ENCODE results near the gene NEDD4L. TPM values are rescaled to one million over a fixed set of nuclear protein-coding genes. Genes with fewer than 3 reads are reported as not detected.

The NEDD4L gene
- total and polyA plus RNA-seq, 2 donors (not counting 1 experiment from before 2014, with no cell fraction given): 10.3 to 25.7 TPM

DNA sequence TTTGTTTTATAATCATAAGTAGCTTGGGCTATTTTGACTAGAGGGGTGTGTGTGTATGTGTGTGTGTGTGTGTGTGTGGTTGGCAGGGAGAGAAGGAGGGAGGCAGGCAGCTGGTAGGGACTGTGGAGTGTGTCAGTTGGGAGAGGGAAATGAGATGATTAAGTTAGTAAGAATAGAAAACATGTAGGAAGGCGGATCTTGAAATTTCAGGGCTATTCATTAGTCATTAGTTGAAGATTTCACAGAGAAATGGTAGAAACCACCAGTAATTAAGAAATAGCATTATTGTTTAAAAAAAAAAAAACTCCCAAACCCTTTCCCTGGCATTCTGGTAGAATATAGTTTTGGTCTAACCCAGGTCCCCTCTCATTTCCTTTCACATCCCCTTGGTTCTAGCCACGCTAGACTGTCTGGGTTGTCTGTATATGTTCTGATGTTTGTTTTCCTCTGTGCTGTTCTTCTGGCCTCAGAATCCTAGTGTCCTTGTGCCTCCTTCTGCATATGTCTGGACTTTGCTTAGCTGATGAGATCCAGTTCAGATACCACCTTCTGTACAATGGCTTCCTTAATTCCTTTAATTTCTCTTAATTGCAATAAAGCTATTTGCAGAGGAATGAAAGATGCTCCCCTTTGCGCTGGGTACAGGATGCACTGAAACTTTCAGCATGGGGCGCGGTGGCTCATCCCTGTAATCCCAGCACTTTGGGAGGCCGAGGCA is 161.6 kb downstream of the NEDD4L start:
- Mint-ChIP-seq H3K9me3 (ENCODE audit: insufficient read depth) (no peaks in the 10 kb centered on the region), H3K27me3 (no peaks in the 10 kb centered on the region), H3K4me3 (no peak overlapping the region), H3K4me1 (peaks cover 6% of the 10 kb centered on the region), H3K27ac (no peak overlapping the region)
- no peak overlapping the region for H3K4me3 ChIP-seq (ENCODE audit: control extremely low read depth in 1 of 5, extremely low read depth in 1 of 5, insufficient read depth in 1 of 5, low read depth in 2 of 5, low read length in 4 of 5)
- CTCF ChIA-PET: no interaction called here
- H3K27ac ChIP-seq (ENCODE audit: low read length in 2 of 2): no peak overlapping the region
- POLR2A ChIA-PET: no interaction called here
- no peaks in the 10 kb centered on the region for H4K20me1 ChIP-seq (ENCODE audit: control insufficient read depth, insufficient read depth, low read length, poor library complexity, severe bottlenecking)
- no peak for TF ChIP-seq EZH2 (IDR thresholded peaks at IDR 0.05; ENCODE audit: borderline replicate concordance, insufficient read depth, low read depth, low read length, poor library complexity, severe bottlenecking)
- TF ChIP-seq, protein P1, sequence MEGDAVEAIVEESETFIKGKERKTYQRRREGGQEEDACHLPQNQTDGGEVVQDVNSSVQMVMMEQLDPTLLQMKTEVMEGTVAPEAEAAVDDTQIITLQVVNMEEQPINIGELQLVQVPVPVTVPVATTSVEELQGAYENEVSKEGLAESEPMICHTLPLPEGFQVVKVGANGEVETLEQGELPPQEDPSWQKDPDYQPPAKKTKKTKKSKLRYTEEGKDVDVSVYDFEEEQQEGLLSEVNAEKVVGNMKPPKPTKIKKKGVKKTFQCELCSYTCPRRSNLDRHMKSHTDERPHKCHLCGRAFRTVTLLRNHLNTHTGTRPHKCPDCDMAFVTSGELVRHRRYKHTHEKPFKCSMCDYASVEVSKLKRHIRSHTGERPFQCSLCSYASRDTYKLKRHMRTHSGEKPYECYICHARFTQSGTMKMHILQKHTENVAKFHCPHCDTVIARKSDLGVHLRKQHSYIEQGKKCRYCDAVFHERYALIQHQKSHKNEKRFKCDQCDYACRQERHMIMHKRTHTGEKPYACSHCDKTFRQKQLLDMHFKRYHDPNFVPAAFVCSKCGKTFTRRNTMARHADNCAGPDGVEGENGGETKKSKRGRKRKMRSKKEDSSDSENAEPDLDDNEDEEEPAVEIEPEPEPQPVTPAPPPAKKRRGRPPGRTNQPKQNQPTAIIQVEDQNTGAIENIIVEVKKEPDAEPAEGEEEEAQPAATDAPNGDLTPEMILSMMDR (IDR thresholded peaks at IDR 0.05): no peak
- no peaks in the 10 kb centered on the region for H3K36me3 ChIP-seq (replicated peaks in 1 of 2; ENCODE audit: control extremely low read depth in 1 of 2, control insufficient read depth in 1 of 2, extremely low read depth in 1 of 2, insufficient read depth in 2 of 2, low read length in 1 of 2)
- H3K9ac ChIP-seq (ENCODE audit: low read length): no peak overlapping the region
- DNase-seq: no peak
- intact Hi-C loops (cut with micrococcal nuclease): no loop called here
- peaks cover 0 to 4% of the 10 kb centered on the region in 2 donors for H3K4me1 ChIP-seq (ENCODE audit: control insufficient read depth in 2 of 2, insufficient read depth in 2 of 2, low read length in 2 of 2)
- H3K9me3 ChIP-seq (ENCODE audit: control extremely low read depth in 1 of 3, control insufficient read depth in 2 of 3, insufficient read depth in 1 of 3, low read length in 2 of 3): no peaks in the 10 kb centered on the region
- no peaks in the 10 kb centered on the region for H3K27me3 ChIP-seq (replicated peaks in 1 of 4; ENCODE audit: control extremely low read depth in 1 of 4, control insufficient read depth in 3 of 4, insufficient read depth in 4 of 4, low read length in 3 of 4)
- no peak overlapping the region for H3K4me2 ChIP-seq (replicated peaks; ENCODE audit: low read depth, low read length, poor library complexity, severe bottlenecking)
- no peak for ATAC-seq (ENCODE audit: low read depth)
- WGBS (ENCODE audit: insufficient coverage): 100% methylated on average over 3 of the region's 6 CpGs
- no peaks in the 10 kb centered on the region for H3K79me2 ChIP-seq (ENCODE audit: control insufficient read depth, insufficient read depth, low read length)
- no peak overlapping the region for H2AFZ ChIP-seq (ENCODE audit: insufficient read depth, low read depth, low read length, poor library complexity, severe bottlenecking)

DNA sequence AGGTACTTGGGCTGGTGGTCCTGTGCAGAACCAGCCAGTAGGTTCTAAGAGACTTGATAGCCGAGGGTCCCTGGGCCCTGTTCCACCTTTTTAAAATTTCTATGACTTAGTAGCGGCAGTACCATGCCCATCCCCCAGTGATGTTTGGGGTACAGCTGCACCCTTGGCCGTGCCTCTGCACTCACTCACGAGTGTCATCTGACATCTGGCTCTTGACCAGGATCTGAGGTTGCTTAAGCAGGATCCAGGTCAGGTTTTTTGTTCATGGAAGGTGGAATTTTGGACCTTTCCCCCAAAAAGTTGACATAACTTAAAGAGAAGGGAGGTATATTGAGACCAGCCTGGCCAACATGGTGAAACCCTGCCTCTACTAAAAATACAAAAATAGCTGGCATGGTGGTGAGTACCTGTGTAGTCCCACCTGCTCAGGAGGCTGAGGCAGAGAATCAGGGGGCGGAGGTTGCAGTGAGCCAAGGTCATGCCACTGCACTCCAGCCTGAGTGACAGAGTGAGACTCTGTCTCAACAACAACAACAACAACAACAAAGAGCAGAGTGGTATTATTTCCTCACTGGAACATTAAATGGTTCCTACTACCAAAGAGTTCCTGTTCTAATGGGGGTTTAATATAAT is 163.6 kb downstream of the NEDD4L start:
- no peaks in the 10 kb centered on the region for H3K36me3 ChIP-seq (replicated peaks in 1 of 2; ENCODE audit: control extremely low read depth in 1 of 2, control insufficient read depth in 1 of 2, extremely low read depth in 1 of 2, insufficient read depth in 2 of 2, low read length in 1 of 2)
- no peak for DNase-seq
- H3K27me3 Mint-ChIP-seq: no peaks in the 10 kb centered on the region
- no peak overlapping the region for H3K4me3 Mint-ChIP-seq
- ATAC-seq (ENCODE audit: low read depth): no peak
- H3K9me3 Mint-ChIP-seq (ENCODE audit: insufficient read depth): no peaks in the 10 kb centered on the region
- no peak overlapping the region for H3K27ac ChIP-seq (ENCODE audit: low read length in 2 of 2)
- no peak overlapping the region for H3K9ac ChIP-seq (ENCODE audit: low read length)
- no peak overlapping the region for H3K4me2 ChIP-seq (replicated peaks; ENCODE audit: low read depth, low read length, poor library complexity, severe bottlenecking)
- TF ChIP-seq, protein P1 (IDR thresholded peaks at IDR 0.05): no peak
- no peak for TF ChIP-seq EZH2 (IDR thresholded peaks at IDR 0.05; ENCODE audit: borderline replicate concordance, insufficient read depth, low read depth, low read length, poor library complexity, severe bottlenecking)
- H2AFZ ChIP-seq (ENCODE audit: insufficient read depth, low read depth, low read length, poor library complexity, severe bottlenecking): no peak overlapping the region
- no peak overlapping the region for H3K27ac Mint-ChIP-seq
- ChIA-PET CTCF (no interaction called here), POLR2A (no interaction called here)
- WGBS (ENCODE audit: insufficient coverage): 96% methylated on average over 5 of the region's 5 CpGs
- no peaks in the 10 kb centered on the region for H3K27me3 ChIP-seq (replicated peaks in 1 of 4; ENCODE audit: control extremely low read depth in 1 of 4, control insufficient read depth in 3 of 4, insufficient read depth in 4 of 4, low read length in 3 of 4)
- H3K4me1 Mint-ChIP-seq: peaks cover 12% of the 10 kb centered on the region
- H3K4me3 ChIP-seq (ENCODE audit: control extremely low read depth in 1 of 5, extremely low read depth in 1 of 5, insufficient read depth in 1 of 5, low read depth in 2 of 5, low read length in 4 of 5): no peak overlapping the region
- no peaks in the 10 kb centered on the region for H3K79me2 ChIP-seq (ENCODE audit: control insufficient read depth, insufficient read depth, low read length)
- H3K4me1 ChIP-seq (ENCODE audit: control insufficient read depth in 2 of 2, insufficient read depth in 2 of 2, low read length in 2 of 2): peaks cover 0 to 4% of the 10 kb centered on the region in 2 donors
- intact Hi-C loops (cut with micrococcal nuclease): no loop called here
- no peaks in the 10 kb centered on the region for H4K20me1 ChIP-seq (ENCODE audit: control insufficient read depth, insufficient read depth, low read length, poor library complexity, severe bottlenecking)
- H3K9me3 ChIP-seq (ENCODE audit: control extremely low read depth in 1 of 3, control insufficient read depth in 2 of 3, insufficient read depth in 1 of 3, low read length in 2 of 3): no peaks in the 10 kb centered on the region

Data from B cell (primary cell).